SH-SY5Y (cell line): ENCODE measurements around the gene ITPR2.

Source experiments
- GATA2 ChIP-seq: IDR thresholded peaks from 2 replicates; pipeline ENCODE4 v1.6.1; 2011; ENCODE audit warnings: mild to moderate bottlenecking, low read depth, low read length
- GATA3 ChIP-seq: IDR thresholded peaks from 2 replicates; pipeline ENCODE4 v1.6.1; 2011; ENCODE audit warnings: low read depth, mild to moderate bottlenecking, low read length, moderate library complexity

ITPR2 gene

DNA sequence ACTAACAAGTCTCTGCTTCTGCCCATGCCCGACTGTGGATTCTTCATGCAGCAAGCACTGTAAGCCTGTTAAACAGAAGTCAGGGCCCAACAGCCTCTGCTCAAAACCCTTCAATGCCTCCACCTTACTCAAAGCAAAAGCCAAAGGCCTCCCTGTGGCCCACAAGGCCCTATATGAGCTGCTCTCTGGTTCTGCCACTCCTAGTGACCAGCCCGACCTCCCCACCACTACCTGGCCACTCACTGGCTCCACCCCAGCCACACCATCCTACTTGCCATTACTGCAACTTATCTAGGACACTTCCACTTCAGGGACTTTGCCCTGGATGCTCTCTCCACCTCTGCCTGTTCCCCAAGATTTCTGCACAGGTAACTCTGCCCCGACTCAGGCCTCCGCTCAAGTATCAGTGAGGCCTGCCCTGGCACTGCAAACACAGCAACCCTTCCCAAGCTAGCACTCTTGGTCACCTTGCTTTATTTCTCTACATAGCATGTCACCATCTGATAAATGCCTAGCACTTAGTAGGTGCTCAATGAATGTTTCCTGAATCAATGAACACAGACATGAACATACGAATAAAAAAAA lies 88.9 kb downstream of the ITPR2 start:
- no peak for TF ChIP-seq GATA2

- TF ChIP-seq GATA3 (no peak), GATA2 (no peak)
Observed at GRCh38 chr12:26741584-26742227, 91.3 kb downstream of the ITPR2 start.

GRCh38 chr12:26740991-26741390 lies 92.0 kb downstream of the ITPR2 start:
- TF ChIP-seq GATA2: no peak
- TF ChIP-seq GATA3: no peak

GRCh38 chr12:26740348-26740747 lies 92.6 kb downstream of the ITPR2 start:
- TF ChIP-seq GATA3 (no peak), GATA2 (no peak)

DNA sequence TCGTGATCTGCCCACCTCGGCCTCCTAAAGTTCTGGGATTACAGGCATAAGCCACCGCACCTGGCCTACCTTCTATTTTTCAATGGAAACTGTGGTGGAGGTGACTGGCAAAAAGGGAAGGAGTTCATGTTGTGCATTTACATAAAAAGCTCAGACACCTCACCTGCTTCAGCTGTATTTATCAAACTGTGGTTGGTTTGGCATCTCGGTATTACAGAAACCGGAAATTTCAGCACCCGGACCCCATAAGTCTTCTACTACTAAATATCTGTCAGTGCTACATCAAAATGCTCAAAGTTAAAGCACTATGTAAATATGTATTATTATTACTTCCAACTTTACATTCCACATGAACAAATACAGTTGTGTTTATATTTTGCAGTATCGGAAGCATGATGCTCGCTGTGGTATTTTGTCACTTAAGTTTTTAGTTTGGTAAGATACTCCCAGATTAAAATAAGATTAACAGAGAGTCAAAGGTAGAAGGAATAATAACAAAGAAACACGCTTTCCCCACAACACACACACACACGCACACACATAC lies 95.4 kb downstream of the ITPR2 start:
- TF ChIP-seq GATA3 (no peak), GATA2 (no peak)

- TF ChIP-seq GATA2 (no peak), GATA3 (no peak)
Observed at GRCh38 chr12:26736563-26737486, 96.2 kb downstream of the ITPR2 start.

DNA sequence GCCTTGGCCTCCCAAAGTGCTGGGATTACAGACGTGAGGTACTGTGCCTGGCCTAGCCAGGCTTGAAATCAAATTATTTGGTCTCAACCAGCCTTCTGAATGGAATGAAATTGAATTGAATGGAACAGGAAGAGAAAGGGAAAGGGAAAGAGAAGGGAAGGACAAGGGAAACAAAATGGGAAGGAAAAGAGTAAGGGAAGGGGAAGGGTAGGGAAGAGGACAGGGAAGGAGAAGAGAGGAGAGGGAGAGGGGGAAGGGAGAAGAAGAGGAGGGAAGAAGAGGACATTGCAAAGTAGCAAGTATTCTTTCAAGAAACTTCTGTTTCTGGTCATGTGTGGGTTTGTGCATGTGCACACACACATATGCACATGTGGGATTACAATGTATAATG lies 97.8 kb downstream of the ITPR2 start:
- no peak for TF ChIP-seq GATA2
- TF ChIP-seq GATA3: no peak

- TF ChIP-seq GATA2 (no peak), GATA3 (no peak)
Observed at GRCh38 chr12:26734510-26735248, 98.3 kb downstream of the ITPR2 start.

DNA sequence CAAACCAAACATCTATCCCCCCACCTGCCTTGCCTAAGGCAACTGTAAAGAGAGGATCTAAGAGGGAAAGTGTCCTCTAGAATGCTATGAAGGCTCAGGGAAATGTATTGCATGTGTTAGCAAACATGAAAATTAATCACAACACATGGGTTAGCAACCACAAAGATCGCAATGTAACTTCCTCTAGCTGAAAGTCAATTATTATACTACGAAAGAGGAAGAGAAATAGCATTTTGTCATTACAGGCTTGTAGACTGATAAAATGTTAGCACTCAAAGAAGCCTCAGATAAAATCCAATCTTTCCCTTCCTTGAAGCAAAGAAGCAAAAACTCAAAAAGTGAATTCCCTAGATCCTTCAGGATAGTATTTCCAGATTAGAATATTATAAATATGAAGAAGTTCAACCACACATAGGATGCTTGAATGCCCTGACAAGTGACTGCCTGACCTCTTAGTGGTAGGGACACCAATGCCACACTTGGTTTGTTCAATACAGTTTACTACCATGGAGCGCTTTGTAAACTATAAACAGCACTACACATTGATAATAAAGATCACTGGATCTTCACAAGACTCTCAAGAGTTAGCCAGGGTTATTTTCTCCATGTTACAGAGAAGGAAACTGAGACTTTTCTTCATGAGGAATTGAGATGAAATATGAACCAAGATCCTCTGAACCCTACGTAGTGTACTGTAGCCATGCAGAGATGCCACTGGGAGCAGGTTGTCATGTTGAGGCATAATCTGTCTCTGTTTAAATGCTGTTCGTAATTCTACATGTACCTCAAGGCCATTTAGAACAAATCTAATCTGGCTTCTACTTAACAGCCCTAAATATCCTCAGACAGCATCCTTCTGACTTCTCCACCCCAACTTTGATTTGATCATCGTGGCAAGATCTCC lies 100.7 kb downstream of the ITPR2 start:
- TF ChIP-seq GATA2: no peak
- no peak for TF ChIP-seq GATA3

DNA sequence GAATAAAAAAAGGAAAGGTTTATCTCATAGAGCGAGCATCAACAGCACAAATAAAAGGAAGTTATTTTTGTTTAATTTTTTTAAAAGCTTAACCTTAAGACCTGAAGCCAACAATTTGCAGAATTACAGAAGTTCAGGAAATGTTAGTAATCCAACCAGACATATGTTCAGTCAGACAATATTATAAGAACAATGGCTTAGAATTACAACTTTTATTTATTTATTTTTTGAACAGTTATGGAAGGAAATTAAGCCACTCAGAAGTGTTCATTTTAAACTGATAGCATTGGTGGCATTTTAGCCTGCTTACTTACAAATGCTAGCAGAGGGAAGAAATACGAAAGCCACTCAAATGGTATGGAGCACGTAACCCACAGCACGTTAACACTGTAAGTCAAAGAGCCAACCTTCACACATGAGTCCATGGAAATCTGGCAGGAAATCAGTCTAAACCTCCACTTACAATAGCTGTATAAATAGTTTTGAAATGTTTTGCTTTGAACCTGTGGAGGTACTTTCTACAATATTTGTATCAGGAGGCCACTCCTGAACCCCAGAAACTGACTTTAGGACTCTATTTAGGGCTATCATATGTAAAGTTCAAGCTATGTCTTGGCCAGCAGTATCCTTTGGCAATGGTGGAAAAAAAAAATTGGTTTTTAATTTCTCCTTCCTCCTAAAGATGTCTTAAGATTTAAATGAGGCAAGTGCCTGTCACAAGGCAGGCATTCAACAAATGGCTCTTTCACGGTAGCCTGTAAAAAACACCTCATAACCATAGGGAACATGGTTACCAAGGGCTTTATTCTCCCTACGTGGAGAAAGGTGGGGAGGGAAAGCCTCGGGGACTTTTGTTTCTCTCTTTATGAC lies 102.3 kb downstream of the ITPR2 start:
- TF ChIP-seq GATA3: no peak
- TF ChIP-seq GATA2: no peak

DNA sequence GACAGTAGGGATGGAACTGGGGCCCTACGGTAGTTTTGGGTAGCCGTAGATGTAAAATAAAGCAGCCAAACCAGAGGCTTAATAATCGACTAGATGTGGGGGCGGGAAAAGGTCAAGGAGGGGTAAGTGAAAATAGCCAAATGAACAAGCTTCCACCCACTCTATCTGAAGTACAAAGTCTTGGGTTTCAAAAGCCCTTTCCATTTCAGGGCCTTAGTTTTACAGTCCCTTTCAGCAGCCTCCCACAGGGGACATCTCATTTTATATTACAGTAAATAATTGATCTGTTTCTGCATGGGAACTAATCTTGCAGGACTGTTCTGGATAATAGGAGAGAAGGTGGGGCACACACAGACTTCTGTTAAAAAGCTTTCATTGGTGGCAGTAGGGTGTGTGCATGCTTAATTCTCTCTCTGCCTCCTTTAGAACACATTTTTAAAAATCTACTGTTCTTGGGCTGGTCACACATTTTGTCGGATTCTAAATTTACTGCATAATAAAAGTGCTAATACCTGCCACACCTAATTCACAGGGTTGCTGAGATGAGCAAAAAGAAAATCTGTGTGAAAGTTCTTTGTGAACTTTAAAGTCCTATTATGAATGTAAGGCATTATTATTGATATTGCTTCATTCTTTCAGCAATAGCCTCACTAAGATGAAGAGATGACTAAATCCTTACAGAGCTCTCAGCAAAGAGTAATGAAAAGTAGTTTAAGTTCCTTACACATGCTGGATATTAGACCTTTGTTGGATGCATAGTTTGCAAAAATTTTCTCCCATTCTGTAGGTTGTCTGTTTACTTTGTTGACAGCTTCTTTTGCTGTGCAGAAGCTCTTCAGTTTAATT lies 104.6 kb downstream of the ITPR2 start:
- no peak for TF ChIP-seq GATA2
- TF ChIP-seq GATA3: no peak
